Nephron (organoid): ENCODE results near the gene SFTA2.
"Not testable (repeated sequence)": the region's sequence is repeated elsewhere in the genome, so short reads cannot be mapped to it uniquely, and the experiment has no call there.

ENCODE experiments used
- H3K27ac Mint-ChIP-seq, 3 experiments: 2 replicates each; pipeline ENCODE4 v1.8.0; 2020; ENCODE audit warnings: mixed read lengths in 3 of 3, mild to moderate bottlenecking in 2 of 3, moderate library complexity in 1 of 3
- H3K27me3 Mint-ChIP-seq: 2 replicates; pipeline ENCODE4 v1.8.0; 2021; ENCODE audit warnings: low read depth, mild to moderate bottlenecking, moderate library complexity, mixed read lengths
- H3K36me3 Mint-ChIP-seq: 2 replicates; pipeline ENCODE4 v1.8.0; 2020; ENCODE audit warnings: low read depth, mixed read lengths
- H3K4me1 Mint-ChIP-seq: 2 replicates; pipeline ENCODE4 v1.8.0; 2020; ENCODE audit warnings: mixed read lengths
- H3K4me3 Mint-ChIP-seq, 3 experiments: 2 replicates each; pipeline ENCODE4 v1.8.0; 2020; ENCODE audit warnings: mild to moderate bottlenecking in 3 of 3, mixed read lengths in 3 of 3, moderate library complexity in 2 of 3
- H3K9me3 Mint-ChIP-seq: 2 replicates; pipeline ENCODE4 v1.8.0; 2020; ENCODE audit warnings: mixed read lengths
- CTCF ChIP-seq, 3 experiments: fragments of 200-600 bp; sonication (generic); IDR thresholded peaks; one replicate each; pipeline ENCODE4 v1.5.0; 2021; ENCODE audit warnings: antibody characterized with exemption in 3 of 3; ENCODE audit not compliant: unreplicated experiment in 3 of 3

SFTA2 gene

GRCh38 chr6:30932665-30933365 lies 845 bp upstream of the SFTA2 start:
- Mint-ChIP-seq H3K4me1 (peaks cover 8% of the 10 kb centered on the region), H3K9me3 (peaks cover 4% of the 10 kb centered on the region), H3K36me3 (peaks cover 16% of the 10 kb centered on the region), H3K27me3 (peaks cover 31% of the 10 kb centered on the region), H3K4me3 (no peak overlapping the region), H3K27ac (no peak overlapping the region)
- TF ChIP-seq CTCF (IDR thresholded peaks at IDR 0.05; ENCODE audit: unreplicated experiment in 3 of 3): no peak

- H3K27ac Mint-ChIP-seq: peak overlapping the region in 1 of 3 experiments; percentile 77
- no peak for TF ChIP-seq CTCF (IDR thresholded peaks at IDR 0.05; ENCODE audit: unreplicated experiment in 3 of 3)
- H3K4me3 Mint-ChIP-seq: no peak overlapping the region
- H3K27me3 Mint-ChIP-seq: peaks cover 22% of the 10 kb centered on the region
- H3K4me1 Mint-ChIP-seq: peaks cover 3% of the 10 kb centered on the region
- H3K9me3 Mint-ChIP-seq: peaks cover 4% of the 10 kb centered on the region
- peaks cover 28% of the 10 kb centered on the region for H3K36me3 Mint-ChIP-seq
These were observed 698 bp downstream of the SFTA2 start for GRCh38 chr6:30931272-30931671.

- Mint-ChIP-seq H3K4me3 (no peak overlapping the region), H3K4me1 (no peaks in the 10 kb centered on the region), H3K27me3 (peaks cover 18% of the 10 kb centered on the region), H3K27ac (no peak overlapping the region), H3K36me3 (peaks cover 31% of the 10 kb centered on the region), H3K9me3 (peaks cover 4% of the 10 kb centered on the region)
- no peak for TF ChIP-seq CTCF (IDR thresholded peaks at IDR 0.05; ENCODE audit: unreplicated experiment in 3 of 3)
These were observed 1.5 kb downstream of the SFTA2 start for GRCh38 chr6:30930506-30930905.

GRCh38 chr6:30928677-30929076 lies 3.3 kb downstream of the SFTA2 start:
- no peak overlapping the region for H3K4me3 Mint-ChIP-seq

GRCh38 chr6:30927080-30927479 lies 4.9 kb downstream of the SFTA2 start:
- H3K27ac Mint-ChIP-seq, H3K9me3 Mint-ChIP-seq, H3K4me3 Mint-ChIP-seq, H3K4me1 Mint-ChIP-seq, H3K27me3 Mint-ChIP-seq: not testable (repeated sequence)
- peaks cover 46% of the 10 kb centered on the region for H3K36me3 Mint-ChIP-seq

More at GRCh38 chr6:30928677-30929076, 3.3 kb downstream of the SFTA2 start:
- Mint-ChIP-seq H3K9me3 (peaks cover 4% of the 10 kb centered on the region), H3K27me3 (peaks cover 5% of the 10 kb centered on the region), H3K4me1 (no peaks in the 10 kb centered on the region), H3K27ac (no peak overlapping the region), H3K36me3 (peaks cover 31% of the 10 kb centered on the region)
- no peak for TF ChIP-seq CTCF (IDR thresholded peaks at IDR 0.05; ENCODE audit: unreplicated experiment in 3 of 3)

GRCh38 chr6:30926644-30927043 lies 5.3 kb downstream of the SFTA2 start:
- no peak overlapping the region for H3K4me3 Mint-ChIP-seq
- H3K9me3 Mint-ChIP-seq: peaks cover 4% of the 10 kb centered on the region
- no peak for TF ChIP-seq CTCF (IDR thresholded peaks at IDR 0.05; ENCODE audit: unreplicated experiment in 3 of 3)
- H3K36me3 Mint-ChIP-seq: peaks cover 46% of the 10 kb centered on the region
- no peaks in the 10 kb centered on the region for H3K4me1 Mint-ChIP-seq
- H3K27me3 Mint-ChIP-seq: no peaks in the 10 kb centered on the region
- H3K27ac Mint-ChIP-seq: peak overlapping the region in 1 of 3 experiments; percentile 57

- H3K4me3 Mint-ChIP-seq, H3K9me3 Mint-ChIP-seq, H3K4me1 Mint-ChIP-seq, H3K27me3 Mint-ChIP-seq: not testable (repeated sequence)
- Mint-ChIP-seq H3K36me3 (peaks cover 56% of the 10 kb centered on the region), H3K27ac (peak overlapping the region in 1 of 3 experiments; percentile 89)
These were observed 7.8 kb downstream of the SFTA2 start for GRCh38 chr6:30924040-30924627.
